GM18858 (cell line): ENCODE measurements around the gene HEXIM1.

ENCODE experiments used
- ATAC-seq: cut with Tn5 transposase; IDR thresholded peaks from one replicate; pipeline ENCODE4 v1.9.1; 2021; ENCODE audit not compliant: unreplicated experiment

Gene HEXIM1

GRCh38 chr17:45168991-45169752 lies 20.9 kb downstream of the HEXIM1 start:
- no peak for ATAC-seq

- no peak for ATAC-seq
Measured at GRCh38 chr17:45170280-45170930, 22.1 kb downstream of the HEXIM1 start.

- ATAC-seq: no peak
Measured at GRCh38 chr17:45170931-45171337, 22.7 kb downstream of the HEXIM1 start.

GRCh38 chr17:45171338-45172231 lies 23.3 kb downstream of the HEXIM1 start:
- no peak for ATAC-seq

GRCh38 chr17:45172232-45172540 lies 23.9 kb downstream of the HEXIM1 start:
- ATAC-seq: no peak

- no peak for ATAC-seq
Measured at GRCh38 chr17:45172541-45173286, 24.4 kb downstream of the HEXIM1 start.

- ATAC-seq: no peak
Measured at GRCh38 chr17:45175759-45176115, 27.5 kb downstream of the HEXIM1 start.

GRCh38 chr17:45177563-45177962 lies 29.3 kb downstream of the HEXIM1 start:
- ATAC-seq: no peak

- no peak for ATAC-seq
Measured at GRCh38 chr17:45184144-45184543, 35.9 kb downstream of the HEXIM1 start.

GRCh38 chr17:45186801-45187354 lies 38.6 kb downstream of the HEXIM1 start:
- ATAC-seq: no peak

- ATAC-seq: no peak
Measured at GRCh38 chr17:45189009-45189408, 40.7 kb downstream of the HEXIM1 start.

- no peak for ATAC-seq
Measured at GRCh38 chr17:45190503-45191255, 42.4 kb downstream of the HEXIM1 start.

- no peak for ATAC-seq
Measured at GRCh38 chr17:45195424-45195823, 47.1 kb downstream of the HEXIM1 start.

- ATAC-seq: no peak
Measured at GRCh38 chr17:45197108-45197507, 48.8 kb downstream of the HEXIM1 start.

GRCh38 chr17:45197555-45198334 lies 49.5 kb downstream of the HEXIM1 start:
- ATAC-seq: peak; percentile 60

GRCh38 chr17:45200701-45201100 lies 52.4 kb downstream of the HEXIM1 start:
- ATAC-seq: no peak

- no peak for ATAC-seq
Measured at GRCh38 chr17:45201457-45201856, 53.2 kb downstream of the HEXIM1 start.
